ENCODE results near the gene SLC2A5. TPM values are rescaled to one million over a fixed set of nuclear protein-coding genes. Genes with fewer than 3 reads are reported as not detected.
A peak's percentile ranks its signal among the peaks of the same experiment; 100 is the strongest.

SLC2A5 gene
- total and polyA plus RNA-seq, 9 of the 15 experiments (the other 6 are each of a cell fraction or from before 2014, with no cell fraction given): 0.08 TPM; not detected in 8

DNA sequence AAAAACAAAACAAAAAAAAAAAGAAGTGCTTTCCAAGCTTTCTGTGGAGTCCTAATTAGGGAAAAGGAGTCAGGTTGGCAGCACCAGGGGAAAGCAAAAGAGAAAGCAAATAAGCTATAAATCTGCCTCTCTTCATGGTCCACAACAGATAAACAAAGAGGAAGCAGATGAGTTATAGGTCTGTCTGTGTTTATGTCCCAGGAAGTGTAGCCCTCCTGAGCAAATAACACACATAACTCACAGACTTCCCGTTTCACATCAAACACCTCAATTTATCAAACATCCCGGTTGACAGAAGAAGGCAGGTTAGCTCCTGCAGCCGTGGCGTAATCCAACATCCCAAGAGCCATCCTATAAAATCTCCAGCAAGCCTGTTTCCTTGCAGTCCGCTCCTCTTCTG is 5.6 kb upstream of the SLC2A5 start (continued):
- TF ChIP-seq FOXO4 (CRISPR knock-in tag; IDR thresholded peaks at IDR 0.05): no peak
- no peak for TF ChIP-seq MAFF (IDR thresholded peaks at IDR 0.05; ENCODE audit: low read length)
- no peak for TF ChIP-seq XRCC3 (IDR thresholded peaks at IDR 0.05)
- no peak for TF ChIP-seq SMAD1 (IDR thresholded peaks at IDR 0.05; ENCODE audit: low read depth, low read length, partially characterized antibody)
- no peak for TF ChIP-seq PCBP2 (IDR thresholded peaks at IDR 0.05; ENCODE audit: low read depth, low read length, poor library complexity, severe bottlenecking)
- TF ChIP-seq, protein P1, sequence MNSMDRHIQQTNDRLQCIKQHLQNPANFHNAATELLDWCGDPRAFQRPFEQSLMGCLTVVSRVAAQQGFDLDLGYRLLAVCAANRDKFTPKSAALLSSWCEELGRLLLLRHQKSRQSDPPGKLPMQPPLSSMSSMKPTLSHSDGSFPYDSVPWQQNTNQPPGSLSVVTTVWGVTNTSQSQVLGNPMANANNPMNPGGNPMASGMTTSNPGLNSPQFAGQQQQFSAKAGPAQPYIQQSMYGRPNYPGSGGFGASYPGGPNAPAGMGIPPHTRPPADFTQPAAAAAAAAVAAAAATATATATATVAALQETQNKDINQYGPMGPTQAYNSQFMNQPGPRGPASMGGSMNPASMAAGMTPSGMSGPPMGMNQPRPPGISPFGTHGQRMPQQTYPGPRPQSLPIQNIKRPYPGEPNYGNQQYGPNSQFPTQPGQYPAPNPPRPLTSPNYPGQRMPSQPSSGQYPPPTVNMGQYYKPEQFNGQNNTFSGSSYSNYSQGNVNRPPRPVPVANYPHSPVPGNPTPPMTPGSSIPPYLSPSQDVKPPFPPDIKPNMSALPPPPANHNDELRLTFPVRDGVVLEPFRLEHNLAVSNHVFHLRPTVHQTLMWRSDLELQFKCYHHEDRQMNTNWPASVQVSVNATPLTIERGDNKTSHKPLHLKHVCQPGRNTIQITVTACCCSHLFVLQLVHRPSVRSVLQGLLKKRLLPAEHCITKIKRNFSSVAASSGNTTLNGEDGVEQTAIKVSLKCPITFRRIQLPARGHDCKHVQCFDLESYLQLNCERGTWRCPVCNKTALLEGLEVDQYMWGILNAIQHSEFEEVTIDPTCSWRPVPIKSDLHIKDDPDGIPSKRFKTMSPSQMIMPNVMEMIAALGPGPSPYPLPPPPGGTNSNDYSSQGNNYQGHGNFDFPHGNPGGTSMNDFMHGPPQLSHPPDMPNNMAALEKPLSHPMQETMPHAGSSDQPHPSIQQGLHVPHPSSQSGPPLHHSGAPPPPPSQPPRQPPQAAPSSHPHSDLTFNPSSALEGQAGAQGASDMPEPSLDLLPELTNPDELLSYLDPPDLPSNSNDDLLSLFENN (IDR thresholded peaks at IDR 0.05; ENCODE audit: low read depth in 2 of 2, low read length in 2 of 2): no peak
- peak; percentile 67; the same call in 1 of the 2 replicates for TF ChIP-seq ZEB2 (IDR thresholded peaks at IDR 0.05)
- TF ChIP-seq ZNF561 (CRISPR knock-in tag; conservative IDR thresholded peaks at IDR 0.05): no peak
- TF ChIP-seq HDAC6 (IDR thresholded peaks at IDR 0.05; ENCODE audit: low read depth, low read length): no peak
- TF ChIP-seq NCOR1 (IDR thresholded peaks at IDR 0.05): no peak
- TF ChIP-seq, protein P2, sequence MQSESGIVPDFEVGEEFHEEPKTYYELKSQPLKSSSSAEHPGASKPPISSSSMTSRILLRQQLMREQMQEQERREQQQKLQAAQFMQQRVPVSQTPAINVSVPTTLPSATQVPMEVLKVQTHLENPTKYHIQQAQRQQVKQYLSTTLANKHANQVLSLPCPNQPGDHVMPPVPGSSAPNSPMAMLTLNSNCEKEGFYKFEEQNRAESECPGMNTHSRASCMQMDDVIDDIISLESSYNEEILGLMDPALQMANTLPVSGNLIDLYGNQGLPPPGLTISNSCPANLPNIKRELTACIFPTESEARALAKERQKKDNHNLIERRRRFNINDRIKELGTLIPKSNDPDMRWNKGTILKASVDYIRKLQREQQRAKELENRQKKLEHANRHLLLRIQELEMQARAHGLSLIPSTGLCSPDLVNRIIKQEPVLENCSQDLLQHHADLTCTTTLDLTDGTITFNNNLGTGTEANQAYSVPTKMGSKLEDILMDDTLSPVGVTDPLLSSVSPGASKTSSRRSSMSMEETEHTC (IDR thresholded peaks at IDR 0.05): no peak
- TF ChIP-seq ZNF764 (CRISPR knock-in tag; IDR thresholded peaks at IDR 0.05; ENCODE audit: low read depth): no peak
- TF ChIP-seq TCF7 (IDR thresholded peaks at IDR 0.05; ENCODE audit: borderline replicate concordance): no peak
- no peak for TF ChIP-seq ZNF77 (CRISPR knock-in tag; IDR thresholded peaks at IDR 0.05)
- no peak for TF ChIP-seq EP400 (IDR thresholded peaks at IDR 0.05)
- TF ChIP-seq HOMEZ (CRISPR knock-in tag; IDR thresholded peaks at IDR 0.05): no peak
- no peak for TF ChIP-seq ZNF717 (CRISPR knock-in tag; IDR thresholded peaks at IDR 0.05)
- no peak for TF ChIP-seq DMBX1 (CRISPR knock-in tag; IDR thresholded peaks at IDR 0.05; ENCODE audit: borderline replicate concordance)
- peak; percentile 80; the same call in 1 of the 2 replicates for TF ChIP-seq CTBP1 (IDR thresholded peaks at IDR 0.05; ENCODE audit: borderline replicate concordance)
- TF ChIP-seq ZNF507 (tag; conservative IDR thresholded peaks at IDR 0.05): no peak
- no peak for TF ChIP-seq NBN (IDR thresholded peaks at IDR 0.05; ENCODE audit: low read depth)
- no peak for TF ChIP-seq ARID2 (IDR thresholded peaks at IDR 0.05)
- TF ChIP-seq DACH1 (IDR thresholded peaks at IDR 0.05; ENCODE audit: partially characterized antibody): no peak
